GM13976 (cell line): Measurements from ENCODE around the gene CLCN7.

Experiments used
- DNase-seq: peaks from one replicate; pipeline ENCODE4 v3.0.0; 2012; ENCODE audit warnings: low spot score
- in situ Hi-C: fragments of 300-500 bp; cut with MboI; formaldehyde crosslinking; loops from one replicate; pipeline ENCODE4 v1.12.0; 2022; ENCODE audit warnings: low sequenced_read_pairs, mixed read lengths, inconsistent platforms; ENCODE audit not compliant: unreplicated experiment
- TF ChIP-seq, protein P1 (sequence below): IDR thresholded peaks from 2 replicates; pipeline ENCODE4 v1.5.1; 2012; ENCODE audit warnings: borderline replicate concordance, mild to moderate bottlenecking; ENCODE audit not compliant: insufficient read depth; ENCODE audit errors: extremely low read depth, missing control alignments, control extremely low read depth

Gene CLCN7

DNA sequence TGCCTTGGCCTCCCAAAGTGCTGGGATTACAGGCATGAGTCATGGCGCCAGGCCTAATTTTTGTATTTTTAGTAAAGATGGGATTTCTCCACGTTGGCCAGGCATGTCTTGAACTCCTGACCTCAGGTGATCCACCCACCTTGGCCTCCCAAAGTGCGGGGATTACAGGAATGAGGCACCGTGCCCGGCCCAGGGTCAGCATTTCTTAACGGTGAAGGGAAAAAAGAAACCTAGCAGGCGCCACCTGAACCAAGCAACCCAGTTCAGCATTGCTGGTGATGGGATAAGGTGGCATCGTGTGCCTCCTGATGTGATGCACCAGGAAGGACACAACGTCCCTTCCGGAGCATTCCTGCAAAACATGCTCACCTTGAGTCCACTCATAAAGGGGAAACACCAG lies 2.2 kb upstream of the CLCN7 start:
- in situ Hi-C loops, result no loop called here
- TF ChIP-seq, protein P1, sequence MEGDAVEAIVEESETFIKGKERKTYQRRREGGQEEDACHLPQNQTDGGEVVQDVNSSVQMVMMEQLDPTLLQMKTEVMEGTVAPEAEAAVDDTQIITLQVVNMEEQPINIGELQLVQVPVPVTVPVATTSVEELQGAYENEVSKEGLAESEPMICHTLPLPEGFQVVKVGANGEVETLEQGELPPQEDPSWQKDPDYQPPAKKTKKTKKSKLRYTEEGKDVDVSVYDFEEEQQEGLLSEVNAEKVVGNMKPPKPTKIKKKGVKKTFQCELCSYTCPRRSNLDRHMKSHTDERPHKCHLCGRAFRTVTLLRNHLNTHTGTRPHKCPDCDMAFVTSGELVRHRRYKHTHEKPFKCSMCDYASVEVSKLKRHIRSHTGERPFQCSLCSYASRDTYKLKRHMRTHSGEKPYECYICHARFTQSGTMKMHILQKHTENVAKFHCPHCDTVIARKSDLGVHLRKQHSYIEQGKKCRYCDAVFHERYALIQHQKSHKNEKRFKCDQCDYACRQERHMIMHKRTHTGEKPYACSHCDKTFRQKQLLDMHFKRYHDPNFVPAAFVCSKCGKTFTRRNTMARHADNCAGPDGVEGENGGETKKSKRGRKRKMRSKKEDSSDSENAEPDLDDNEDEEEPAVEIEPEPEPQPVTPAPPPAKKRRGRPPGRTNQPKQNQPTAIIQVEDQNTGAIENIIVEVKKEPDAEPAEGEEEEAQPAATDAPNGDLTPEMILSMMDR, result no peak
- no peak for DNase-seq

DNA sequence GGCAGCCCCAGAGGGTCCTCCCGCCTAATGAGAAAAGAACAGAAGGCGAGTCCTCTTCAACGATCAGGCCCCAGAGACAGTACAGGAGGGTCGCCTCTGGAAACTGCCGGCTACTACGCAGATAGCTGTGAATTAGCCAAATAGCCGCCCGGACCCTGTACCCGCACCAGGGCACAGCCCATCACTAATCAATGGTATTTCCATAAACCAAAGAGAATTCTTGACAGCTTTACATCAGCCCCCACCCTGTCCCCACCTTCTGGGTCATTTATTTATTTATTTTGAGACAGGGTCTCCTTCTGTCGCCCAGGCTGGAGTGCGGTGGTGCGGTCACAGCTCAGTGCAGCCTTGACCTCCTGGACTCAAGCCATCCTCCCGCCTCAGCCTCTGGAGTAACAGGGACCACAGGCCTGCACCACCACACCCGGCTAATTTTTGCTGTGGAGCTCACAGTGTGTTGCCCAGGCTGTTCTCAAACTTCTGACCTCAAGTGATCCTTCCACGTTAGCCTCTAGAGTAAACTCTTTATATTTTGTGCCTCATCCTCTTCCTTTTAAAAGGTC lies 805 bp upstream of the CLCN7 start:
- TF ChIP-seq, protein P1, result no peak
- in situ Hi-C loops, result no loop called here
- DNase-seq, result no peak

DNA sequence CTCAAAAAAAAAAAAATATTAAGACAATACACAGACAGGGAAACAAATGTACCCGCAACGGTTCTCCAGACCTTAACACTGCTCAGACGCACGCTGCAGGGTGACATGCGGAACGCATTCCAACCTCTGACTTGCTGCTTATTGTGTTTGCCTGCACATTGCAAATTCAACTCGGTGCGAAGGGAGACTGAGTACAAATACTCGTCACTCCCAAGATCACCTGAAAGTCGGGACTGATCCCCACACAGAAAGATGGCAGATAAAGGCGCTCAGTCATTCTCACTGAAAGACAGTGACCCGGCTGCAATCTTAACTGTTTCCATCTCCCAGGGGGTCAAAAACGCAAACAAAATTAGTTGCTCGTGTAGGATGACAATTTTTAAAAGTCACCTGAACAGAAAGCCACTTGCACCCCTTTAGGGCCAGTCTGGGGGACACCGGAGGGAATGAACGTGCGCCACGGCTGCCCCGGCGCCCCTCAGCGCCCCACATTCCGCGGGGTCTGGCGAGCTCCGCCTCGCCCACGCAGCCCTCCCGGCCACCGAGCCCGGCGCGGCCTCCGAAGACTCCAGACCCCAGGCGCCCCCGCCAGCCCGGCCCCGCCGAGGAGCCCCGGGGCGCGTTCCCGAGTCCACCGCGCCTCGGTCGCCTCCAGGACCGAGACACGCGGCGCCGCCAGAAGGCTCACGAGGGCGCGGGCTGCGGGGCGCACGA lies 589 bp downstream of the CLCN7 start:
- TF ChIP-seq, protein P1, result no peak
- no peak for DNase-seq
- in situ Hi-C loops, result no loop called here

DNA sequence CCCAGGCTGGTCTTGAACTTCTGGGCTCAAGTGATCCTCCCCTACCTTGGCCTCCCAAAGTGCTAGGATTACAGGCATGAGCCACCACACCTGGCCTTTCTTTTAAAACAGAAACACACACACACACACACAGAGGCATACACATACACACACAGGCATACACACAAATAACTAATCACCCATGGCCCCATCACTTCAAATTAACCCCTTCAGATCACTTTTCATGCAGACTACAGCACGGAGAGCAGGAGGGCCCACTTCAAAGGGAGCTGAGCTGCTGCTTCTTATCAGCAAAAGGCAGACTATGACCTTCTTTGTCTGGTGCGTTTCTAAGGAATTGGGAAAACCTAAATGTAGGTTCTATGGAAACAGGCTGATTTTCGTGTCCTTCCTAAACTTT lies 1.9 kb downstream of the CLCN7 start:
- TF ChIP-seq, protein P1, result no peak
- in situ Hi-C loops, result no loop called here
- DNase-seq, result no peak

DNA sequence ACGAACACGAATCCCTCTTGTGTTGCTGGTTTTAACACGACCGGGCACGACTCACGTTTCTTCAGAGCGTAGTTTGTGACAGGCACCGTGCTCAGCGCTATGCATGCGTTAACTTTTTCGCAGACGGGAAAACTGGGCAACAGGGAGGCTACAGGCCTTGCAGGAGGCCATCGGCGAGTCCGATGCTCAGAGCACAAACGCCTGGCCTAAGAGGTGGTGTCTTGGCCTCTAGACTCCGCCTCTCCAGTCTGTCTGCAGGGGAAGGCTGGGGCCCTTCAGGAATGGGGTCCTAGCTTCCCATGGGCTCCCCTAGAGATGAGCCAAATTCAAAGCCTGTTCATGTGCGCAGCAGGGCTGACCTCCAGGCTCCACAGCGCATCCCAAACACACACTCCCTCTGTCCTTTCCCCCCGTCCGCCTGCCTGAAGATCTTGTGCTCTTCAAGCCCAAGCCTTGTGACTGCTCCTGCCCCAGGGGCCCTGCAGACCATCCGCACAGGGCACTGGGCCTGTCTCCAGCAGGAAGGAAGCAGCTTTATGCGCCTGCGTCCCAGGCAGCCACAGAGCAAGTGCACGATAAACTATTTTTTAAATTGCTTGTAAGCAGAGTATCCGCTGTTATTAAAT lies 3.1 kb downstream of the CLCN7 start:
- no peak for DNase-seq
- in situ Hi-C loops, result no loop called here
- TF ChIP-seq, protein P1, result no peak

DNA sequence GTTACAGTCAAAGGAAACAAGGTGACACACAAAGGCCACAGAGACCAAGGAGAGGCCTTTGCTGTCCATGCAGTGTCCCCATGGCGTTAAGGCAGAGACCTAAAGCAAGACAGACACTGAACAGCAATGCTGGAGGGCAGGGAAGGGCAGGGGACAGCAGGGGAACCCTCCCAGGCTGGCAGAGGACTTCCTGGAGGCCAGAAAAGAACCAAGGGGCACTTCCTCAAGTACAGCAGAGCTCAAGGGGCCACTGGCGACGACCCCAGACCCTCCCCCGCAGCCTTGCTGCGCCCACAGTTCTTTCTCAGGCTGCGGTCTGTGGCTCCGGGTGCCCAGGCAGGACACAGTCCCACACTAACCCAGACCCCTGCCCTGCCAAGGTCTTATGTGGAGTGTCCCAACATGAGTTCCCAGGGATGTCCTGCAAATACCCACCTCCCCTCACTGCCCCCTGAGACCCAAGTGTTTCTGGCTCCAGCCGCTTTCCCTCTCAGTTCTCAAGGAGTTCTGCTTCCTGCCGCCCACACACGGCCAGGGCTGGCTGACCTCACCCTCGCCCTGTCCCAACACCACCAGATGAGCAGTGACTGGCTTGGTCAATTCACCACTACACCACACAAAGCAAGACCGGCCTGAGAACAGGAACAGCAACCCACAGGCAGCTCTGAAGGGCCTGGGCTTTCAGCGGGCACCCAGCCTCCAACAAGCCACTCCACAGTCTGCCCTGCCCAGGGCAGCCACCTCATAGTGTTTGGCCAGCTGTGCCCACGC lies 4.2 kb downstream of the CLCN7 start:
- no peak for DNase-seq
- in situ Hi-C loops, result no loop called here

More for the DNA sequence above, 4.2 kb downstream of the CLCN7 start:
- TF ChIP-seq, protein P1, result no peak
